T-cell (primary cell): ENCODE measurements around the gene MICU1. TPM values are rescaled to one million over a fixed set of nuclear protein-coding genes. Genes with fewer than 3 reads are reported as not detected.
A peak's percentile ranks its signal among the peaks of the same experiment; 100 is the strongest.

ENCODE experiments used
- ATAC-seq, 4 experiments: fragments of 200-7000 bp in 3 of 4; fragments of 150-1000 bp in 1 of 4; cut with Tn5 transposase; replicated peaks in 1 of 4; 1 replicate in 3 of 4; 2 replicates in 1 of 4; pipeline ENCODE4 v1.10.0; 2021; ENCODE audit warnings: moderate library complexity in 3 of 4, mild to moderate bottlenecking in 2 of 4, moderate number of reproducible peaks in 1 of 4
- CTCF ChIA-PET, 2 donors: fragments of 300-600 bp; sonication (Branson Sonifier 250); formaldehyde crosslinking; loops; one replicate each; lab custom pipeline; 2022; ENCODE audit warnings: antibody characterized with exemption in 2 of 2; lab: Charles Lee
- POLR2A ChIA-PET, 2 donors: fragments of 300-600 bp; sonication (Branson Sonifier 250); formaldehyde crosslinking; loops; one replicate each; lab custom pipeline; 2022; ENCODE audit warnings: antibody characterized with exemption in 2 of 2; lab: Charles Lee
- DNase-seq, 35 experiments: peaks; one replicate each; pipeline versions ENCODE4 v3.0.0 to v3.0.0-alpha.2; 2013 to 2023
- H3K27ac ChIP-seq: one replicate; pipeline ENCODE4 v1.5.1; 2013; ENCODE audit warnings: low read length
- H3K27me3 ChIP-seq, 2 experiments: replicated peaks in 1 of 2; 1 replicate in 1 of 2; 2 replicates in 1 of 2; pipeline versions ENCODE4 v1.6.1 to v1.7.0; 2013; ENCODE audit warnings: low read length in 1 of 2, mixed read lengths in 1 of 2; ENCODE audit not compliant: control insufficient read depth in 2 of 2, insufficient read depth in 2 of 2; ENCODE audit errors: extremely low read depth in 1 of 2
- H3K36me3 ChIP-seq, 2 donors: 1 replicate in 1 of 2; 2 replicates in 1 of 2; pipeline versions ENCODE4 v1.6.1 to v1.7.0; 2013; ENCODE audit warnings: low read length in 1 of 2; ENCODE audit not compliant: control insufficient read depth in 2 of 2, insufficient read depth in 1 of 2; ENCODE audit errors: extremely low read depth in 1 of 2
- H3K4me1 ChIP-seq, 2 experiments: 1 replicate in 1 of 2; 2 replicates in 1 of 2; pipeline versions ENCODE4 v1.6.1 to v1.7.0; 2013; ENCODE audit warnings: low read length in 2 of 2, mixed read lengths in 1 of 2; ENCODE audit not compliant: insufficient read depth in 2 of 2, control insufficient read depth in 1 of 2; ENCODE audit errors: extremely low read depth in 1 of 2
- H3K4me3 ChIP-seq, 2 donors: 1 replicate in 1 of 2; 2 replicates in 1 of 2; pipeline versions ENCODE4 v1.5.1 to v1.7.0; 2013; ENCODE audit warnings: mild to moderate bottlenecking in 2 of 2, low read length in 1 of 2, moderate library complexity in 1 of 2; ENCODE audit not compliant: control insufficient read depth in 1 of 2; ENCODE audit errors: extremely low read depth in 1 of 2
- H3K9me3 ChIP-seq: 2 replicates; pipeline ENCODE4 v1.7.0; 2013
- H3K27ac Mint-ChIP-seq, 2 donors: one replicate each; pipeline ENCODE4 v1.8.0; 2020 to 2021; ENCODE audit warnings: mild to moderate bottlenecking in 2 of 2, mixed read lengths in 2 of 2
- H3K27me3 Mint-ChIP-seq, 2 donors: one replicate each; pipeline ENCODE4 v1.8.0; 2021 to 2022; ENCODE audit warnings: mixed read lengths in 2 of 2
- H3K36me3 Mint-ChIP-seq: one replicate; pipeline ENCODE4 v1.8.0; 2021; ENCODE audit warnings: mixed read lengths
- H3K4me1 Mint-ChIP-seq, 3 donors: one replicate each; pipeline ENCODE4 v1.8.0; 2020 to 2022; ENCODE audit warnings: mixed read lengths in 3 of 3, mild to moderate bottlenecking in 1 of 3
- H3K4me3 Mint-ChIP-seq, 3 donors: one replicate each; pipeline ENCODE4 v1.8.0; 2020 to 2022; ENCODE audit warnings: mild to moderate bottlenecking in 3 of 3, mixed read lengths in 3 of 3, moderate library complexity in 3 of 3
- H3K9me3 Mint-ChIP-seq, 3 donors: one replicate each; pipeline ENCODE4 v1.8.0; 2020 to 2022; ENCODE audit warnings: mixed read lengths in 3 of 3
- WGBS: methylation state at CpG from one replicate; pipeline ENCODE4 v1.1.5; 2013; ENCODE audit warnings: missing lambda C conversion rate; ENCODE audit not compliant: insufficient coverage; 5-methylcytosine and 5-hydroxymethylcytosine counted together
- total RNA-seq, 35 experiments: library from RNA in 6 of 35; stranded (reverse) in 6 of 35; fragments of 120-200 nt in 1 of 35; gene quantifications; one replicate each; pipeline versions ENCODE4 v1.2.1 to v1.2.4 and lab custom pipeline; 2013 to 2026

The MICU1 gene
- total RNA-seq, 5 donors from 2014 or later (not counting 1 experiment from before 2014, with no cell fraction given): 16.9 to 23.3 (median 19.9) TPM

GRCh38 chr10:72390764-72391163 is 235.1 kb downstream of the MICU1 start:
- POLR2A ChIA-PET: no interaction called here
- no peak overlapping the region for H3K4me3 Mint-ChIP-seq
- no peaks in the 10 kb centered on the region for H3K36me3 ChIP-seq
- H3K4me3 ChIP-seq: no peak overlapping the region
- no peak overlapping the region for H3K27ac ChIP-seq
- H3K27ac Mint-ChIP-seq: no peak overlapping the region
- H3K27me3 Mint-ChIP-seq: no peaks in the 10 kb centered on the region
- H3K9me3 Mint-ChIP-seq: no peaks in the 10 kb centered on the region
- DNase-seq: no peak
- 90% methylated on average over 2 of the region's 2 CpGs for WGBS
- CTCF ChIA-PET: no interaction called here
- peaks cover 0 to 12% (median 4%) of the 10 kb centered on the region in 3 donors for H3K4me1 Mint-ChIP-seq
- H3K27me3 ChIP-seq: no peaks in the 10 kb centered on the region
- H3K9me3 ChIP-seq: no peaks in the 10 kb centered on the region
- H3K4me1 ChIP-seq: no peaks in the 10 kb centered on the region
- peaks cover 20% of the 10 kb centered on the region for H3K36me3 Mint-ChIP-seq
- ATAC-seq: no peak

GRCh38 chr10:72389716-72390115 is 236.2 kb downstream of the MICU1 start:
- Mint-ChIP-seq H3K27ac (no peak overlapping the region), H3K4me1 (peaks cover 0 to 12% (median 4%) of the 10 kb centered on the region in 3 donors), H3K27me3 (no peaks in the 10 kb centered on the region), H3K4me3 (no peak overlapping the region), H3K9me3 (no peaks in the 10 kb centered on the region), H3K36me3 (peaks cover 15% of the 10 kb centered on the region)
- H3K36me3 ChIP-seq: no peaks in the 10 kb centered on the region
- ATAC-seq (no peak), DNase-seq (no peak)
- 100% methylated on average over 1 of the region's 5 CpGs for WGBS
- H3K4me3 ChIP-seq: no peak overlapping the region
- H3K27ac ChIP-seq: no peak overlapping the region
- no peaks in the 10 kb centered on the region for H3K9me3 ChIP-seq
- ChIA-PET POLR2A (no interaction called here), CTCF (no interaction called here)
- no peaks in the 10 kb centered on the region for H3K4me1 ChIP-seq
- no peaks in the 10 kb centered on the region for H3K27me3 ChIP-seq

- Histone ChIP-seq H3K4me3 (no peak overlapping the region), H3K4me1 (no peaks in the 10 kb centered on the region), H3K27me3 (no peaks in the 10 kb centered on the region), H3K36me3 (no peaks in the 10 kb centered on the region), H3K27ac (no peak overlapping the region), H3K9me3 (no peaks in the 10 kb centered on the region)
- H3K4me3 Mint-ChIP-seq: no peak overlapping the region
- ATAC-seq: no peak
- H3K4me1 Mint-ChIP-seq: peaks cover 0 to 12% (median 4%) of the 10 kb centered on the region in 3 donors
- no CpG with 5 or more reads among the region's 1 CpG for WGBS
- no peaks in the 10 kb centered on the region for H3K27me3 Mint-ChIP-seq
- H3K36me3 Mint-ChIP-seq: peaks cover 15% of the 10 kb centered on the region
- POLR2A ChIA-PET: no interaction called here
- CTCF ChIA-PET: no interaction called here
- no peaks in the 10 kb centered on the region for H3K9me3 Mint-ChIP-seq
- no peak overlapping the region for H3K27ac Mint-ChIP-seq
- no peak for DNase-seq
Observed at GRCh38 chr10:72389014-72389413, 236.9 kb downstream of the MICU1 start.

GRCh38 chr10:72388062-72388461 is 237.8 kb downstream of the MICU1 start:
- H3K27me3 ChIP-seq: no peaks in the 10 kb centered on the region
- Mint-ChIP-seq H3K4me3 (no peak overlapping the region), H3K9me3 (no peaks in the 10 kb centered on the region), H3K4me1 (peaks cover 0 to 12% (median 4%) of the 10 kb centered on the region in 3 donors), H3K27ac (no peak overlapping the region), H3K36me3 (peaks cover 10% of the 10 kb centered on the region), H3K27me3 (no peaks in the 10 kb centered on the region)
- DNase-seq (no peak), ATAC-seq (peak in 1 of 4 experiments; percentile 62)
- no peak overlapping the region for H3K27ac ChIP-seq
- CTCF ChIA-PET: no interaction called here
- H3K4me1 ChIP-seq: no peaks in the 10 kb centered on the region
- H3K9me3 ChIP-seq: no peaks in the 10 kb centered on the region
- no peaks in the 10 kb centered on the region for H3K36me3 ChIP-seq
- H3K4me3 ChIP-seq: no peak overlapping the region
- 100% methylated on average over 1 of the region's 5 CpGs for WGBS
- POLR2A ChIA-PET: no interaction called here

GRCh38 chr10:72386916-72387586 is 238.8 kb downstream of the MICU1 start:
- Histone ChIP-seq H3K4me3 (no peak overlapping the region), H3K27ac (no peak overlapping the region), H3K27me3 (no peaks in the 10 kb centered on the region), H3K4me1 (no peaks in the 10 kb centered on the region), H3K9me3 (no peaks in the 10 kb centered on the region), H3K36me3 (no peaks in the 10 kb centered on the region)
- ChIA-PET CTCF (no interaction called here), POLR2A (interaction anchor here in 1 of 2 donors (0.6 kb wide), 1 partner anchor 302 kb away, joined by 7 read pairs; no protein-coding TSS in a partner anchor)
- H3K4me3 Mint-ChIP-seq: no peak overlapping the region
- H3K27me3 Mint-ChIP-seq: no peaks in the 10 kb centered on the region
- WGBS: no CpG with 5 or more reads among the region's 3 CpGs
- peaks cover 0 to 12% (median 4%) of the 10 kb centered on the region in 3 donors for H3K4me1 Mint-ChIP-seq
- DNase-seq: no peak
- H3K27ac Mint-ChIP-seq: no peak overlapping the region
- H3K36me3 Mint-ChIP-seq: peaks cover 4% of the 10 kb centered on the region
- no peaks in the 10 kb centered on the region for H3K9me3 Mint-ChIP-seq
- no peak for ATAC-seq

- Mint-ChIP-seq H3K4me3 (no peak overlapping the region), H3K9me3 (no peaks in the 10 kb centered on the region), H3K27me3 (no peaks in the 10 kb centered on the region), H3K27ac (no peak overlapping the region), H3K4me1 (peaks cover 0 to 12% (median 4%) of the 10 kb centered on the region in 3 donors), H3K36me3 (peaks cover 4% of the 10 kb centered on the region)
- WGBS: 100% methylated on average over 1 of the region's 4 CpGs
- ChIA-PET CTCF (no interaction called here), POLR2A (interaction anchor here in 1 of 2 donors (0.6 kb wide), 1 partner anchor 1256 kb away, joined by 3 read pairs; no protein-coding TSS in a partner anchor)
- no peaks in the 10 kb centered on the region for H3K36me3 ChIP-seq
- no peaks in the 10 kb centered on the region for H3K4me1 ChIP-seq
- no peaks in the 10 kb centered on the region for H3K9me3 ChIP-seq
- H3K4me3 ChIP-seq: no peak overlapping the region
- DNase-seq (no peak), ATAC-seq (no peak)
- H3K27ac ChIP-seq: no peak overlapping the region
- no peaks in the 10 kb centered on the region for H3K27me3 ChIP-seq
Observed at GRCh38 chr10:72385724-72386123, 240.2 kb downstream of the MICU1 start.
